Activated CD4-positive, alpha-beta T cell treated with anti-CD3 and anti-CD28 coated beads, Interleukin-2, amount 10 ng/mL, durations not matched to agents 7 days and 5 days (primary cell): ENCODE measurements around the gene ANP32E. TPM values are rescaled to one million over a fixed set of nuclear protein-coding genes. Genes with fewer than 3 reads are reported as not detected.

Experiments used
- CTCF ChIA-PET: fragments of 350-600 bp; sonication (Branson Sonifier 250); formaldehyde crosslinking; loops from one replicate; lab custom pipeline; 2021; ENCODE audit warnings: antibody characterized with exemption; lab: Charles Lee
- POLR2A ChIA-PET: fragments of 350-600 bp; sonication (Branson Sonifier 250); formaldehyde crosslinking; loops from one replicate; lab custom pipeline; 2021; ENCODE audit warnings: antibody characterized with exemption; lab: Charles Lee
- DNase-seq: peaks from one replicate; pipeline ENCODE4 v3.0.0-alpha.2; 2020
- H3K27ac Mint-ChIP-seq: one replicate; pipeline ENCODE4 v1.8.0; 2021; ENCODE audit warnings: mild to moderate bottlenecking, moderate library complexity, mixed read lengths
- H3K27me3 Mint-ChIP-seq: one replicate; pipeline ENCODE4 v1.8.0; 2021; ENCODE audit warnings: mixed read lengths
- H3K36me3 Mint-ChIP-seq: one replicate; pipeline ENCODE4 v1.8.0; 2021; ENCODE audit warnings: low read depth, mixed read lengths
- H3K4me1 Mint-ChIP-seq: one replicate; pipeline ENCODE4 v1.8.0; 2021; ENCODE audit warnings: mixed read lengths
- H3K4me3 Mint-ChIP-seq: one replicate; pipeline ENCODE4 v1.8.0; 2021; ENCODE audit warnings: mild to moderate bottlenecking, moderate library complexity, mixed read lengths
- H3K9me3 Mint-ChIP-seq: one replicate; pipeline ENCODE4 v1.8.0; 2021; ENCODE audit warnings: mixed read lengths
- total RNA-seq, 2 experiments: library from RNA; stranded (reverse); gene quantifications; one replicate each; pipeline ENCODE4 v1.2.3, GENCODE V29; 2021

ANP32E gene
- total RNA-seq, 2 experiments from 2014 or later, result 164 to 173 TPM

DNA sequence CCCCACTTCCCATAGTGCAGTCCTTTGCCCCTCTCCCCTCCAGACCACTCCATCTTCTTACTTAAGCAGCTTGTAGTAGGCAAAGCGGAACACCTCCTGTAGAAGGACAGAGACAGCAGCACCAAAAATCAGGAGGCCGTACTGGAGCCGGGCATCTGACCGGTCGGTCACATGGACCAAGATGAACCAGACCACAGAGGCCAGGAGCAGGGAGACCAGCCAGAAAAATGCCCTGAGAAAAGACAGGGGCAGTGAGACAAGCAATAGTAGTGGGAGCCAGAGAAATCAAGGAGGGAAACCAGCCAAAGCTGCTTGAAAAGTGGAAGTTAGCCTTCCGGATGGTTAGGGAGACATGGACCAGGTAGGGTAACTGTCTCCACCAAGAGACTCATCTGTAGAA is 32.0 kb upstream of the ANP32E start:
- H3K4me3 Mint-ChIP-seq, result peak overlapping the region; percentile 99

DNA sequence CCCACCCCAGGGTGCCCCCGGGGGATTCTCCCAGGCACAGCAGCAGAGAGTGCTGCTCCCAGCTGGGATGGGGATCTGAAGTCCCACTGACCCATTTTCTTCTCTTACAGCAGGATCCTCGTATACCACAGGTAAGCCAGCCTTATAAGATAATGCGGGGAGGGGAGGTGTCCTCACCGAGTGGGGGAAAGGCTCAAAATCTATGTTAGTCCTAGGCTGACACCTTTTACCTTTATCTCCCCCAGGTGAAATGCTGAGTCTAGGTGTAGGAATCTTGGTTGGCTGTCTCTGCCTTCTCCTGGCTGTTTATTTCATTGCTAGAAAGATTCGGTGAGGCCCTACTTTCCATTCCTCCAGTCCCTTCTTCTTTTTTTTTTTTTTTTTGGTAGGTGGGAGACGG is 27.6 kb upstream of the ANP32E start:
- Mint-ChIP-seq H3K27ac (no peak overlapping the region), H3K27me3 (peaks cover 18% of the 10 kb centered on the region), H3K4me3 (no peak overlapping the region), H3K9me3 (no peaks in the 10 kb centered on the region), H3K4me1 (peaks cover 26% of the 10 kb centered on the region), H3K36me3 (peaks cover 38% of the 10 kb centered on the region)
- no peak for DNase-seq
- POLR2A ChIA-PET, result no interaction called here
- CTCF ChIA-PET, result interaction anchor here (1.6 kb wide), 1 partner anchor 9 kb away, joined by 8 read pairs; the partner anchor contains the start of gene C1orf54

More for the DNA sequence above, 32.0 kb upstream of the ANP32E start:
- H3K27me3 Mint-ChIP-seq, result no peaks in the 10 kb centered on the region
- ChIA-PET POLR2A (no interaction called here), CTCF (interaction anchor here (1.5 kb wide), 1 partner anchor 11 kb away, joined by 4 read pairs; no protein-coding TSS in a partner anchor)
- H3K27ac Mint-ChIP-seq, result peak overlapping the region; percentile 98
- no peaks in the 10 kb centered on the region for H3K9me3 Mint-ChIP-seq
- no peak for DNase-seq
- peaks cover 38% of the 10 kb centered on the region for H3K4me1 Mint-ChIP-seq
- peaks cover 38% of the 10 kb centered on the region for H3K36me3 Mint-ChIP-seq

DNA sequence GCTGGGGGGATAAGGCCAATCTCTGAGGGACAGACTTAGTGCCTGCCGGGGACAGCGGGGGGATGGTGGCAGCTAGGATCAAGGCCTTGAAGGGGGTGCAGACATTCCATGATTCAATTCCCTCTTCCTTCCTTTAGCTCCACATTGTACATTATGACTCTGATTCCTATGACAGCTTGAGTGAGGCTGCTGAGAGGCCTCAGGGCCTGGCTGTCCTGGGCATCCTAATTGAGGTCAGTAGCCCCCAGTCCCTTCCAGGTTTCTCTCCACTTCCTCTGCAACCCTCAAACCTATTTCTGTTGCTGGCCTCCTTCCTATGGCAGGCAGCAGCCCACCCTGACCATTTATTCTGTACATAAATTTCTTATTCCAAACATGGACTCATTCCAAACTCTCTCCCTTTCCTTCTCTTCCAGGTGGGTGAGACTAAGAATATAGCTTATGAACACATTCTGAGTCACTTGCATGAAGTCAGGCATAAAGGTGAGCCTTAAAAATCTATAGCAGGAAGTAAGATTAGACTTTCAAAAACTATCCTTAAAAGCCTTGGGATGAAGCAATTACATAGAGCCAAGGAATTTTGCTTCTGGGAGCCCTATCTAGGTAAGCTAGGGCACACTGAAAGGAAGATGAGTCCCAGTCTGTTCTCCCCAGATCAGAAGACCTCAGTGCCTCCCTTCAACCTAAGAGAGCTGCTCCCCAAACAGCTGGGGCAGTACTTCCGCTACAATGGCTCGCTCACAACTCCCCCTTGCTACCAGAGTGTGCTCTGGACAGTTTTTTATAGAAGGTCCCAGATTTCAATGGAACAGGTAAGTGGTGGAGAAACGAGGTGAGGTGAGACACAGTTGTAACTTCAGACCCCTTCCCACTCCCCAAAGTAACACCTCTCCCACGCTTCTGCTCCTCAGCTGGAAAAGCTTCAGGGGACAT is 26.7 kb upstream of the ANP32E start:
- no peak for DNase-seq
- Mint-ChIP-seq H3K4me1 (peaks cover 20% of the 10 kb centered on the region), H3K27ac (no peak overlapping the region), H3K4me3 (no peak overlapping the region), H3K27me3 (peaks cover 27% of the 10 kb centered on the region), H3K36me3 (peaks cover 31% of the 10 kb centered on the region), H3K9me3 (no peaks in the 10 kb centered on the region)
- ChIA-PET POLR2A (no interaction called here), CTCF (interaction anchor here (0.9 to 1.6 kb wide), 2 partner anchors 10 to 17 kb away, joined by 3 to 8 read pairs; partner anchors contain the start of gene C1orf54)

DNA sequence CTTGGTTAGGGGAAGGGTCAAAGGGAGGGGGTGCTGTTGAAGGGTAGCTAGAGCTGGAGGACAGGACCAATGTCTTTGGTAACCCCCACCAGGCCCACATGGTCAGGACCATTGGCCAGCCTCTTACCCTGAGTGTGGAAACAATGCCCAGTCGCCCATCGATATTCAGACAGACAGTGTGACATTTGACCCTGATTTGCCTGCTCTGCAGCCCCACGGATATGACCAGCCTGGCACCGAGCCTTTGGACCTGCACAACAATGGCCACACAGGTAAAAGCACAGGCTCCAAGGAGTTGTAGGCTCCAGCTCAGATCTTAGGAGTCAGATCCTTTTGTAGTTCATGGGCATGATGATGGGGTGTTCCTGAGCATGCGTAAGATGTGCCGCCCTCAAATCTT is 25.5 kb upstream of the ANP32E start:
- POLR2A ChIA-PET, result no interaction called here
- Mint-ChIP-seq H3K4me1 (peaks cover 10% of the 10 kb centered on the region), H3K36me3 (peaks cover 19% of the 10 kb centered on the region), H3K4me3 (no peak overlapping the region), H3K27ac (no peak overlapping the region), H3K9me3 (no peaks in the 10 kb centered on the region), H3K27me3 (peaks cover 38% of the 10 kb centered on the region)
- no peak for DNase-seq
- CTCF ChIA-PET, result interaction anchor here (1.7 kb wide), 1 partner anchor 11 kb away, joined by 6 read pairs; no protein-coding TSS in a partner anchor

DNA sequence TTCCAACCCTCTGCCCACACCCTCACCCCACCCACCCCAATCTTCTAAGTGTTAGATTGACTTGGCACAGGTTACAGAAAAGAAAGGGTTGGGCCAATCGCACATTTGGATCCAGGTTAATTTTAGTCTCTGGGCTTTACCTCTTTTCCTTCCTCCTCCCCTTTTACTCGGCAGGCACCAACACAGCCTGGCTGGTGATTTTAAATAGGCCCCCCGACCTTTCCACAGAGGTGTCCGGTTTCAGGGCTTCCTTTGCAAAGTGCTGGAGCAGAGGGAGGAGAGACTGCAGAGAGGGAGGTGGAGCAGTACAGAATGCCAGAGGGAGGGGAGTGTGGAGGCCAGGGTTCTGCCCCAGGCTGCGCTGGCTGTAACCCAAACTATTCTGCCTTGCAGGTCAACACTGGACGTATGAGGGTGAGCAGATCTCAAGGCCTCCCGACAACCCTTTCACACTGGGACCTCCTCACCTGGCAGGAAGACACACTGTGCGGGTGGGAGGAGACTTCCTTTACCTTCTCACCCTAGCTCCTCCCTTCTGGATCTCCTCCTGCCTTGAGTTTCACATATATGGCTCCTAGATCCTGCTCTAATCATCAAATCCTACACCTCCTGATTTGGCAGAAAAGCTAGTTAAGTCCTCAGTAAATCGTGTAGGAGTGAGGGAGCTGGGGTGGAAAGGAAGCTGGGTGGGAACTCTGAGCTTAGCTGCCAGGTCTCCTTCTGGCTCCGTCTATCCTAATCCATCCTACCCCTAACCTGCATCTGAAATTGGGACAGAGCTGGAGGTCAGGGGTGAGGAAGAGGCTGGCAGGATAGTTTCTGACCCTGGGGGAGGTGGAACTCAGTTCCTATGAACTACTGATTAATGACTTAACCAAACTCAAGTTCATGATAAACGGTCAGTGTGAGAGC is 24.1 kb upstream of the ANP32E start:
- POLR2A ChIA-PET, result no interaction called here
- no peak overlapping the region for H3K4me3 Mint-ChIP-seq
- H3K27ac Mint-ChIP-seq, result no peak overlapping the region
- peaks cover 6% of the 10 kb centered on the region for H3K36me3 Mint-ChIP-seq
- H3K9me3 Mint-ChIP-seq, result no peaks in the 10 kb centered on the region
- CTCF ChIA-PET, result interaction anchor here (1.0 to 1.7 kb wide), 5 partner anchors 10 to 39 kb away, joined by 3 to 6 read pairs (median 3); partner anchors contain the start of gene C1orf54
- peaks cover 13% of the 10 kb centered on the region for H3K4me1 Mint-ChIP-seq
- DNase-seq, result no peak
- peaks cover 42% of the 10 kb centered on the region for H3K27me3 Mint-ChIP-seq

DNA sequence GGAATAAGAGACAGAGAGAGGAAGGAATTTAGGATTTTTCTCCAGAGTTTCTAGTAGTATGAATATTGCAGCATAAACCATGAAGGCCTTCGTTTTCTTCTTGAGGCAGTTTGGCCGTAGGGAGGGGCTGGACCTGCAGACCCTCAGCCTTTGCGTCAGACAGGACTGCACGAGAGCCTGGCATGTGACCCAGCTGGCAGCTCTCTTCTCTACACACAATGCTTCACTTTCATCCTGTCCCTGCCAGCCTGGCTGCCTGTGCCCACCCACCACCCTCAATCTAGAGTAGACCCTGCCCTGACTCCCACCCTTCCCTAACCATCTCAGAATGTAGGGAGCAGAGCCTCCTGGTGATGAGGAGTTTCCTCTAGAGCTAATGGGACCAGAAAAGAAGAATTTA is 23.3 kb upstream of the ANP32E start:
- H3K27me3 Mint-ChIP-seq, result peaks cover 42% of the 10 kb centered on the region
- H3K4me1 Mint-ChIP-seq, result peaks cover 13% of the 10 kb centered on the region
- no peak overlapping the region for H3K27ac Mint-ChIP-seq
- no peaks in the 10 kb centered on the region for H3K36me3 Mint-ChIP-seq
- H3K9me3 Mint-ChIP-seq, result no peaks in the 10 kb centered on the region
- ChIA-PET POLR2A (no interaction called here), CTCF (interaction anchor here (2.2 kb wide), 1 partner anchor 301 kb away, joined by 8 read pairs; no protein-coding TSS in a partner anchor)
- no peak for DNase-seq
- no peak overlapping the region for H3K4me3 Mint-ChIP-seq

DNA sequence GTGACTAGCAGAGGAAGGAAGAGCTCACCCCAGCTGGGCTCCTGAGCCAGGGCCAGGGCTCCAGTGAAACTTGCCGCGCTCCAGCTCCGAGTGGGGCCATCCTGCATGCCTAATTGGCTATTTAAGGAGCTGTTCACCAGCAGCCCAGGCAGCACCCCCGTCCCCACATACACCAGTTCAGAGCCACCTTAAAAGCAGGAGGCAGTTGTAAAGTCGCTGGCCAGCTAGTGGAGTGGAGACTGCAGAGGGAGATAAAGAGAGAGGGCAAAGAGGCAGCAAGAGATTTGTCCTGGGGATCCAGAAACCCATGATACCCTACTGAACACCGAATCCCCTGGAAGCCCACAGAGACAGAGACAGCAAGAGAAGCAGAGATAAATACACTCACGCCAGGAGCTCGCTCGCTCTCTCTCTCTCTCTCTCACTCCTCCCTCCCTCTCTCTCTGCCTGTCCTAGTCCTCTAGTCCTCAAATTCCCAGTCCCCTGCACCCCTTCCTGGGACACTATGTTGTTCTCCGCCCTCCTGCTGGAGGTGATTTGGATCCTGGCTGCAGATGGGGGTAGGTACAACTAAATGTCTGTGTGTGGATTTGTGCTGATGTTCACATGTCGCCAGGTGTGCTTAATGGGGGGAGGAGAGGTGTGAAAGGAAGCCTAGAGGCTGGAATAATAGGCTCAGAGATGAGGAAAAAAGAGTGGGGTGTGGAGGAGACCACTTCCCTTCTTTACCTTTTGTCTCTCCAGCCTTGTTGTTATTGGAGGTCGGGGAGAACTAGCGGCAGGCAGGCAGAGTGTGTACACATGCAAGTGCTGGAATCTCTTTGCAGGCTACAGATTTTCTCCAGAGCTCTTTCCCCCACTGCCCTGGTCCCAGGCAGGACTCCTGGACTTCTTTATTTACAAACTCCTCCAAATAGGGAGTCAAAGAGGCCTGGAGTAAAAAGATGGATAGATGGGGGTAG is 22.0 kb upstream of the ANP32E start, which contains the start of gene CA14:
Gene CA14 (plus strand): TSS at position 151 of the 962 bp plus-strand sequence. CDS start 355 bp downstream, at position 506.
- no peaks in the 10 kb centered on the region for H3K9me3 Mint-ChIP-seq
- H3K27ac Mint-ChIP-seq, result no peak within 1 kb of the TSS
- no peak for DNase-seq
- POLR2A ChIA-PET, result no interaction called here
- H3K4me3 Mint-ChIP-seq, result no peak within 1 kb of the TSS
- H3K27me3 Mint-ChIP-seq, result peaks cover 48% of the 10 kb centered on the region
- peaks cover 13% of the 10 kb centered on the region for H3K4me1 Mint-ChIP-seq
- no peaks in the 10 kb centered on the region for H3K36me3 Mint-ChIP-seq
- CTCF ChIA-PET, result interaction anchor here (0.6 to 4.7 kb wide), 6 partner anchors 12 to 302 kb away, joined by 3 to 18 read pairs (median 6); partner anchors contain the start of gene C1orf54

DNA sequence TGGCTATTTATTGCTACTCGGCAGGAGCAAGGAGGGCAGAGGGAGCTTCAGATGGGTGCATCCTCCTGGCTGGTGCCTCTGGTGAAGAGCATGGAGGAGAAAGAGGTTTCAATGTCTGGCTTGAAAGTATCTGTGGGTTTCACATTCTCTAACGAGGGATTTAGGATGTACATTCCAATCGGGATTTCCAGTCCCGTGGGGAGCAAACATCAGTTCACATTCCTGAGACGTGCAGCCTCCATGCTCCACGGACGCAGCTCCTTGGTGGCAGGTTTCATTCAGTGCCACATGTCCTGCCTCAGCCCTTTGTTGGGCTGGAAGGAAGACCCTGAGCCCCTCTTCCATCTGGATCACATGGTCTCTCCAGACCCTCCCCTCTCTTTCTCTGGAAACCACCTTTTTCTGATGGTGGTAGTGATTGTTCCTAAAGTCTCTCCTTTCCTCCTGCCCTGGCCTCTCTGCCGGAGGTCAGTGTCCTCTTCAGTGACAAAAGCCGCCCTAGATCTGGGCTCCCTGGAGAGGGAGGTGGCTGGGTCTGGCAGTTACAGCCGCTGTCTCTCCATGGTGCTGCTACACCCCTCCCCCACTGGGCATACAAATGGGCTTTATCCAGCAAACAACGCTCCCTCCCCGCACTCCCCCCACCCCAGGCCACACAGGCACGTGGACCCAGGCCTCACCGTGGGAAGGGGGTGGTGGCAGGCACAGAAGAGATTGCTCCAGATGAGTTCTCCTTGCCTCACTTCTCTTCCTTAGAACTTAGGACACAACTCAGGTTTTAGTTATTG is 20.8 kb upstream of the ANP32E start:
- Mint-ChIP-seq H3K27me3 (peaks cover 50% of the 10 kb centered on the region), H3K36me3 (no peaks in the 10 kb centered on the region), H3K4me1 (peaks cover 13% of the 10 kb centered on the region), H3K9me3 (no peaks in the 10 kb centered on the region), H3K4me3 (no peak overlapping the region), H3K27ac (no peak overlapping the region)
- POLR2A ChIA-PET, result no interaction called here
- no peak for DNase-seq
- CTCF ChIA-PET, result interaction anchor here (0.5 to 4.7 kb wide), 26 partner anchors 9 to 899 kb away, joined by 3 to 18 read pairs (median 4); partner anchors contain the start of genes APH1A and C1orf54

DNA sequence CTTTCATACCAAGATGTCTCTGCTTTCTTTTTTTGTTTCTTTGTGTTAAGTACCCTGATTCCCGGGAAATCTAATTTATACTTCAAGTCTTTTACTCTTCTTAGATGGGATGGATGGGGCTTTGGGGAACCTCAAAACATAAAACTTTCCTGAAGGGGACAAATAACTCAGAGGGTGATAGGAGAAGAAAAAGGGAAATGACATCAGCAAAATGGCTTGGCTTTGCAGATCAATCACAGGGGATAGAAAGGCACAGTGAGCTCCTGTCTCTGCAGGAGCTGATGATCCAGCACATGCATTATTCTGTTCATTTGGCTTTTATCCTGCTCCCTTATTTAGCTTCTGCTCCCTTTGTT is 20.3 kb upstream of the ANP32E start:
- DNase-seq, result no peak
- Mint-ChIP-seq H3K4me3 (peak overlapping the region; percentile 44), H3K36me3 (no peaks in the 10 kb centered on the region), H3K27me3 (peaks cover 51% of the 10 kb centered on the region), H3K27ac (no peak overlapping the region), H3K9me3 (no peaks in the 10 kb centered on the region), H3K4me1 (peaks cover 13% of the 10 kb centered on the region)
- CTCF ChIA-PET, result interaction anchor here (0.5 to 4.7 kb wide), 27 partner anchors 10 to 899 kb away, joined by 3 to 18 read pairs (median 4); partner anchors contain the start of genes APH1A and C1orf54
- POLR2A ChIA-PET, result no interaction called here

DNA sequence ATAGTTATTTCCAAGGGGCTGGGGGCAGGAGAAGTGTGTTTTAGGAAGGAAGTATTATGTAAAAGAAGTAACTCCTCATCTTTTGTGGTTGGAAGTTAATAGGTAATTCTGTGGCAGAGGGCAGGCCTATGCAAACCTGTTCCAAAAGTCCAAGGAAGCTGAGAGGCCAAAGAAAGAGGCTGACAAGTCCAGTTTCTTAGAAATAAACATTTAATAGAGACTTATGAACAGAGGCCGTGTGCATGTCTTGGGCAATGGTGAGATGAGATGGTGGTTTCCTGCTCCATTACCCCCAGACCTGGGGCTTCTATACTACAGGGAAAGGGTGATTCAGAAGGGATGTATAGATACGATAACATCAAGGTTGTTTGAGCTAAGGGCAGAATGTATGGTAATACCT is 14.0 kb upstream of the ANP32E start:
- no peak overlapping the region for H3K27ac Mint-ChIP-seq
- H3K4me1 Mint-ChIP-seq, result no peaks in the 10 kb centered on the region
- no peak overlapping the region for H3K4me3 Mint-ChIP-seq
- no peaks in the 10 kb centered on the region for H3K9me3 Mint-ChIP-seq
- no peaks in the 10 kb centered on the region for H3K36me3 Mint-ChIP-seq
- peaks cover 18% of the 10 kb centered on the region for H3K27me3 Mint-ChIP-seq
- ChIA-PET POLR2A (no interaction called here), CTCF (interaction anchor here (1.9 kb wide), 1 partner anchor 11 kb away, joined by 6 read pairs; no protein-coding TSS in a partner anchor)
- DNase-seq, result no peak

DNA sequence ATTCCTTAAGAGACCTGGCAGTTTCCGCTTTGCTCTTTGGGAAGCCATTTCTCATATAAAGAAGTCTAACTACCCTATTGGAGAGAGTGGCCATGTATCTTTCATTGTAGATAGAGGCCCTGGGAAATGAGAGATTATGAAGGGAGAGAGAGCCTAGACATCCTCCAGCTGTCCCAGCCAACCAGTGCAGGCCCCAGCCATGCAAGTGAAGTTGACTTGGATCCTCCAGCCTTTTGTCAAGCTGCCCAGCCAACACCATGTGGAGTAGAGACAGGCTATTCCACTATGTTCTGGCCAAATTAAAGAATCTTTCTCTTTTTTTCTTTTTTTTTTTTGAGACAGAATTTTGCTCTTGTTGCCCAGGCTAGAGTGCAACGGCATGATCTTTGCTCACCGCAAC is 7.1 kb upstream of the ANP32E start:
- Mint-ChIP-seq H3K27ac (no peak overlapping the region), H3K36me3 (no peaks in the 10 kb centered on the region), H3K9me3 (no peaks in the 10 kb centered on the region), H3K27me3 (peaks cover 10% of the 10 kb centered on the region), H3K4me1 (no peaks in the 10 kb centered on the region), H3K4me3 (no peak overlapping the region)
- DNase-seq, result no peak
- ChIA-PET CTCF (no interaction called here), POLR2A (no interaction called here)
